ENCODE results near the gene SPON1. TPM values are rescaled to one million over a fixed set of nuclear protein-coding genes. Genes with fewer than 3 reads are reported as not detected.

SPON1 gene
- total and polyA plus RNA-seq, 2 experiments from 2014 or later, result 2.9 to 6.4 TPM

DNA sequence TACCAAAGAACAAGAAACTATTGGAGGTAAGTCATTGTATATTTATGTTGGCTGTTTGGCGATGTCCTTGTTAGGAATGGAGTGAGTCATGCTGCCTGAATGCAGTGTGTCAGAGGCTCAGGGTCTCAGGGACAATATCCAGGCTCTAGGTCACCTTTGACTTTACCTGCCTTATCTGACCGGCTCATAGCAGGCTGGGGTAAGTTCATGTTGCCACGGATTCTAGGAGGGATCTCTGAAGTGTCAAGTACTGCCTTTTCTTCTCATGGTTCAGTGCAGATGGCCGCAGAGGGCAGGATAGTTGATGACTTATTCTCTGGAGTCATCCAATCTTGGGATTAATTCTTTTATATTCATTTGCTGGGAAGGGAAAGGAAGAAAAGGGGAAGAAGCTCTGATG is 53.2 kb downstream of the SPON1 start:
- Histone ChIP-seq H3K4me3 (no peak overlapping the region), H3F3A (replicated peaks; ENCODE audit: low read depth) (no peaks in the 10 kb centered on the region), H4K20me1 (replicated peaks; ENCODE audit: insufficient read depth) (no peaks in the 10 kb centered on the region), H3K79me2 (replicated peaks; ENCODE audit: insufficient read depth) (no peaks in the 10 kb centered on the region), H2AFZ (no peak overlapping the region; the same call in 1 of the 2 replicates), H3K27ac (ENCODE audit: low read depth) (no peak overlapping the region), H3K36me3 (ENCODE audit: insufficient read depth) (no peaks in the 10 kb centered on the region), H3K27me3 (ENCODE audit: insufficient read depth) (no peaks in the 10 kb centered on the region), H3K9me2 (ENCODE audit: insufficient read depth) (0 out of 2 replicates have a peak, but pooled peaks cover 8% of the 10 kb centered on the region), H3K4me2 (no peak overlapping the region), H3K4me1 (ENCODE audit: insufficient read depth) (no peaks in the 10 kb centered on the region)
- Mint-ChIP-seq H3K27ac (no peak overlapping the region; the same call in 1 of the 2 replicates), H3K9me3 (no peaks in the 10 kb centered on the region), H3K36me3 (ENCODE audit: low read depth) (no peaks in the 10 kb centered on the region), H3K27me3 (ENCODE audit: insufficient read depth, low read depth, poor library complexity) (no peaks in the 10 kb centered on the region), H3K4me3 (no peak overlapping the region), H3K4me1 (peaks cover 3% of the 10 kb centered on the region; the same call in 1 of the 3 replicates)
- DNase-seq (ENCODE audit: low spot score), result peak; percentile 25
- TF ChIP-seq, protein P1, sequence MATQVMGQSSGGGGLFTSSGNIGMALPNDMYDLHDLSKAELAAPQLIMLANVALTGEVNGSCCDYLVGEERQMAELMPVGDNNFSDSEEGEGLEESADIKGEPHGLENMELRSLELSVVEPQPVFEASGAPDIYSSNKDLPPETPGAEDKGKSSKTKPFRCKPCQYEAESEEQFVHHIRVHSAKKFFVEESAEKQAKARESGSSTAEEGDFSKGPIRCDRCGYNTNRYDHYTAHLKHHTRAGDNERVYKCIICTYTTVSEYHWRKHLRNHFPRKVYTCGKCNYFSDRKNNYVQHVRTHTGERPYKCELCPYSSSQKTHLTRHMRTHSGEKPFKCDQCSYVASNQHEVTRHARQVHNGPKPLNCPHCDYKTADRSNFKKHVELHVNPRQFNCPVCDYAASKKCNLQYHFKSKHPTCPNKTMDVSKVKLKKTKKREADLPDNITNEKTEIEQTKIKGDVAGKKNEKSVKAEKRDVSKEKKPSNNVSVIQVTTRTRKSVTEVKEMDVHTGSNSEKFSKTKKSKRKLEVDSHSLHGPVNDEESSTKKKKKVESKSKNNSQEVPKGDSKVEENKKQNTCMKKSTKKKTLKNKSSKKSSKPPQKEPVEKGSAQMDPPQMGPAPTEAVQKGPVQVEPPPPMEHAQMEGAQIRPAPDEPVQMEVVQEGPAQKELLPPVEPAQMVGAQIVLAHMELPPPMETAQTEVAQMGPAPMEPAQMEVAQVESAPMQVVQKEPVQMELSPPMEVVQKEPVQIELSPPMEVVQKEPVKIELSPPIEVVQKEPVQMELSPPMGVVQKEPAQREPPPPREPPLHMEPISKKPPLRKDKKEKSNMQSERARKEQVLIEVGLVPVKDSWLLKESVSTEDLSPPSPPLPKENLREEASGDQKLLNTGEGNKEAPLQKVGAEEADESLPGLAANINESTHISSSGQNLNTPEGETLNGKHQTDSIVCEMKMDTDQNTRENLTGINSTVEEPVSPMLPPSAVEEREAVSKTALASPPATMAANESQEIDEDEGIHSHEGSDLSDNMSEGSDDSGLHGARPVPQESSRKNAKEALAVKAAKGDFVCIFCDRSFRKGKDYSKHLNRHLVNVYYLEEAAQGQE (IDR thresholded peaks at IDR 0.05; ENCODE audit: unreplicated experiment), result no peak
- TF ChIP-seq, protein P2, sequence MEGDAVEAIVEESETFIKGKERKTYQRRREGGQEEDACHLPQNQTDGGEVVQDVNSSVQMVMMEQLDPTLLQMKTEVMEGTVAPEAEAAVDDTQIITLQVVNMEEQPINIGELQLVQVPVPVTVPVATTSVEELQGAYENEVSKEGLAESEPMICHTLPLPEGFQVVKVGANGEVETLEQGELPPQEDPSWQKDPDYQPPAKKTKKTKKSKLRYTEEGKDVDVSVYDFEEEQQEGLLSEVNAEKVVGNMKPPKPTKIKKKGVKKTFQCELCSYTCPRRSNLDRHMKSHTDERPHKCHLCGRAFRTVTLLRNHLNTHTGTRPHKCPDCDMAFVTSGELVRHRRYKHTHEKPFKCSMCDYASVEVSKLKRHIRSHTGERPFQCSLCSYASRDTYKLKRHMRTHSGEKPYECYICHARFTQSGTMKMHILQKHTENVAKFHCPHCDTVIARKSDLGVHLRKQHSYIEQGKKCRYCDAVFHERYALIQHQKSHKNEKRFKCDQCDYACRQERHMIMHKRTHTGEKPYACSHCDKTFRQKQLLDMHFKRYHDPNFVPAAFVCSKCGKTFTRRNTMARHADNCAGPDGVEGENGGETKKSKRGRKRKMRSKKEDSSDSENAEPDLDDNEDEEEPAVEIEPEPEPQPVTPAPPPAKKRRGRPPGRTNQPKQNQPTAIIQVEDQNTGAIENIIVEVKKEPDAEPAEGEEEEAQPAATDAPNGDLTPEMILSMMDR (conservative IDR thresholded peaks at IDR 0.05; ENCODE audit: low read depth in 2 of 2), result no peak
- no peak for TF ChIP-seq NANOG (IDR thresholded peaks at IDR 0.05; ENCODE audit: borderline replicate concordance)
- TF ChIP-seq ZNF331 (CRISPR knock-in tag; IDR thresholded peaks at IDR 0.05; ENCODE audit: low read depth), result no peak
- TF ChIP-seq EZH2phosphoT487 (IDR thresholded peaks at IDR 0.05; ENCODE audit: unreplicated experiment), result no peak
- TF ChIP-seq, protein P3, sequence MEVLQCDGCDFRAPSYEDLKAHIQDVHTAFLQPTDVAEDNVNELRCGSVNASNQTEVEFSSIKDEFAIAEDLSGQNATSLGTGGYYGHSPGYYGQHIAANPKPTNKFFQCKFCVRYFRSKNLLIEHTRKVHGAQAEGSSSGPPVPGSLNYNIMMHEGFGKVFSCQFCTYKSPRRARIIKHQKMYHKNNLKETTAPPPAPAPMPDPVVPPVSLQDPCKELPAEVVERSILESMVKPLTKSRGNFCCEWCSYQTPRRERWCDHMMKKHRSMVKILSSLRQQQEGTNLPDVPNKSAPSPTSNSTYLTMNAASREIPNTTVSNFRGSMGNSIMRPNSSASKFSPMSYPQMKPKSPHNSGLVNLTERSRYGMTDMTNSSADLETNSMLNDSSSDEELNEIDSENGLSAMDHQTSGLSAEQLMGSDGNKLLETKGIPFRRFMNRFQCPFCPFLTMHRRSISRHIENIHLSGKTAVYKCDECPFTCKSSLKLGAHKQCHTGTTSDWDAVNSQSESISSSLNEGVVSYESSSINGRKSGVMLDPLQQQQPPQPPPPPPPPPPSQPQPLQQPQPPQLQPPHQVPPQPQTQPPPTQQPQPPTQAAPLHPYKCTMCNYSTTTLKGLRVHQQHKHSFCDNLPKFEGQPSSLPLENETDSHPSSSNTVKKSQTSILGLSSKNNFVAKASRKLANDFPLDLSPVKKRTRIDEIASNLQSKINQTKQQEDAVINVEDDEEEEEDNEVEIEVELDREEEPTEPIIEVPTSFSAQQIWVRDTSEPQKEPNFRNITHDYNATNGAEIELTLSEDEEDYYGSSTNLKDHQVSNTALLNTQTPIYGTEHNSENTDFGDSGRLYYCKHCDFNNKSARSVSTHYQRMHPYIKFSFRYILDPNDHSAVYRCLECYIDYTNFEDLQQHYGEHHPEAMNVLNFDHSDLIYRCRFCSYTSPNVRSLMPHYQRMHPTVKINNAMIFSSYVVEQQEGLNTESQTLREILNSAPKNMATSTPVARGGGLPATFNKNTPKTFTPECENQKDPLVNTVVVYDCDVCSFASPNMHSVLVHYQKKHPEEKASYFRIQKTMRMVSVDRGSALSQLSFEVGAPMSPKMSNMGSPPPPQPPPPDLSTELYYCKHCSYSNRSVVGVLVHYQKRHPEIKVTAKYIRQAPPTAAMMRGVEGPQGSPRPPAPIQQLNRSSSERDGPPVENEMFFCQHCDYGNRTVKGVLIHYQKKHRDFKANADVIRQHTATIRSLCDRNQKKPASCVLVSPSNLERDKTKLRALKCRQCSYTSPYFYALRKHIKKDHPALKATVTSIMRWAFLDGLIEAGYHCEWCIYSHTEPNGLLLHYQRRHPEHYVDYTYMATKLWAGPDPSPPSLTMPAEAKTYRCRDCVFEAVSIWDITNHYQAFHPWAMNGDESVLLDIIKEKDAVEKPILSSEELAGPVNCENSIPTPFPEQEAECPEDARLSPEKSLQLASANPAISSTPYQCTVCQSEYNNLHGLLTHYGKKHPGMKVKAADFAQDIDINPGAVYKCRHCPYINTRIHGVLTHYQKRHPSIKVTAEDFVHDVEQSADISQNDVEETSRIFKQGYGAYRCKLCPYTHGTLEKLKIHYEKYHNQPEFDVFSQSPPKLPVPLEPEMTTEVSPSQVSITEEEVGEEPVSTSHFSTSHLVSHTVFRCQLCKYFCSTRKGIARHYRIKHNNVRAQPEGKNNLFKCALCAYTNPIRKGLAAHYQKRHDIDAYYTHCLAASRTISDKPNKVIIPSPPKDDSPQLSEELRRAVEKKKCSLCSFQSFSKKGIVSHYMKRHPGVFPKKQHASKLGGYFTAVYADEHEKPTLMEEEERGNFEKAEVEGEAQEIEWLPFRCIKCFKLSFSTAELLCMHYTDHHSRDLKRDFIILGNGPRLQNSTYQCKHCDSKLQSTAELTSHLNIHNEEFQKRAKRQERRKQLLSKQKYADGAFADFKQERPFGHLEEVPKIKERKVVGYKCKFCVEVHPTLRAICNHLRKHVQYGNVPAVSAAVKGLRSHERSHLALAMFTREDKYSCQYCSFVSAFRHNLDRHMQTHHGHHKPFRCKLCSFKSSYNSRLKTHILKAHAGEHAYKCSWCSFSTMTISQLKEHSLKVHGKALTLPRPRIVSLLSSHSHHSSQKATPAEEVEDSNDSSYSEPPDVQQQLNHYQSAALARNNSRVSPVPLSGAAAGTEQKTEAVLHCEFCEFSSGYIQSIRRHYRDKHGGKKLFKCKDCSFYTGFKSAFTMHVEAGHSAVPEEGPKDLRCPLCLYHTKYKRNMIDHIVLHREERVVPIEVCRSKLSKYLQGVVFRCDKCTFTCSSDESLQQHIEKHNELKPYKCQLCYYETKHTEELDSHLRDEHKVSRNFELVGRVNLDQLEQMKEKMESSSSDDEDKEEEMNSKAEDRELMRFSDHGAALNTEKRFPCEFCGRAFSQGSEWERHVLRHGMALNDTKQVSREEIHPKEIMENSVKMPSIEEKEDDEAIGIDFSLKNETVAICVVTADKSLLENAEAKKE (CRISPR knock-in tag; IDR thresholded peaks at IDR 0.05), result no peak
- TF ChIP-seq CREB1 (CRISPR knock-in tag; IDR thresholded peaks at IDR 0.05; ENCODE audit: low read depth), result no peak
- TF ChIP-seq, protein P4, sequence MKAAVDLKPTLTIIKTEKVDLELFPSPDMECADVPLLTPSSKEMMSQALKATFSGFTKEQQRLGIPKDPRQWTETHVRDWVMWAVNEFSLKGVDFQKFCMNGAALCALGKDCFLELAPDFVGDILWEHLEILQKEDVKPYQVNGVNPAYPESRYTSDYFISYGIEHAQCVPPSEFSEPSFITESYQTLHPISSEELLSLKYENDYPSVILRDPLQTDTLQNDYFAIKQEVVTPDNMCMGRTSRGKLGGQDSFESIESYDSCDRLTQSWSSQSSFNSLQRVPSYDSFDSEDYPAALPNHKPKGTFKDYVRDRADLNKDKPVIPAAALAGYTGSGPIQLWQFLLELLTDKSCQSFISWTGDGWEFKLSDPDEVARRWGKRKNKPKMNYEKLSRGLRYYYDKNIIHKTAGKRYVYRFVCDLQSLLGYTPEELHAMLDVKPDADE (IDR thresholded peaks at IDR 0.05), result no peak
- no peak for TF ChIP-seq ZNF114 (CRISPR knock-in tag; IDR thresholded peaks at IDR 0.05)
- no peak for TF ChIP-seq POLR2AphosphoS5 (IDR thresholded peaks at IDR 0.05; ENCODE audit: low read depth)
- no peak for TF ChIP-seq STAT1 (IDR thresholded peaks at IDR 0.05; ENCODE audit: unreplicated experiment)
- TF ChIP-seq EZH2 (IDR thresholded peaks at IDR 0.05; ENCODE audit: low read depth, unreplicated experiment), result no peak
- TF ChIP-seq JUNB (IDR thresholded peaks at IDR 0.05; ENCODE audit: unreplicated experiment), result no peak
- ATAC-seq, result peak; percentile 66
